ENCODE measurements around the gene EME1.

Gene EME1

GRCh38 chr17:50345432-50346312 is 27.4 kb upstream of the EME1 start, which contains the start of gene XYLT2:
Gene XYLT2 (plus strand): TSS chr17:50346126. CDS start chr17:50346141, 15 bp downstream.
- Histone ChIP-seq H3K4me3 (ENCODE audit: low read length) (peak within 1 kb of the TSS; percentile 80), H3K27ac (ENCODE audit: low read depth, low read length) (no peak within 1 kb of the TSS), H3K4me1 (ENCODE audit: control insufficient read depth, low read length) (peaks cover 17% of the 10 kb centered on the region), H4K20me1 (ENCODE audit: control insufficient read depth, insufficient read depth, low read depth, low read length) (0 out of 2 replicates have a peak, but pooled peaks cover 12% of the 10 kb centered on the region), H3F3A (ENCODE audit: control insufficient read depth, insufficient read depth) (no peaks in the 10 kb centered on the region), H3K4me2 (ENCODE audit: low read length) (peak within 1 kb of the TSS; percentile 98), H3K9me2 (replicated peaks; ENCODE audit: control insufficient read depth, low read length) (no peaks in the 10 kb centered on the region), H3K9me3 (ENCODE audit: control insufficient read depth, insufficient read depth, low read length) (no peaks in the 10 kb centered on the region), H3K36me3 (ENCODE audit: control insufficient read depth, low read length) (no peaks in the 10 kb centered on the region), H3K79me2 (ENCODE audit: control insufficient read depth, low read length) (peaks cover 30% of the 10 kb centered on the region), H3K27me3 (ENCODE audit: control insufficient read depth, low read length) (no peaks in the 10 kb centered on the region; the same call in 1 of the 2 replicates)
- no peak for TF ChIP-seq CTCF (IDR thresholded peaks at IDR 0.05; ENCODE audit: low read depth, low read length, poor library complexity, severe bottlenecking)
- no peak for TF ChIP-seq EZH2phosphoT487 (IDR thresholded peaks at IDR 0.05; ENCODE audit: borderline replicate concordance, low read length)

GRCh38 chr17:50346313-50347116 is 26.5 kb upstream of the EME1 start:
- H3K4me3 ChIP-seq (ENCODE audit: low read length) = peak overlapping the region; percentile 80
- H3K4me1 ChIP-seq (ENCODE audit: control insufficient read depth, low read length) = peaks cover 17% of the 10 kb centered on the region
- TF ChIP-seq CTCF (IDR thresholded peaks at IDR 0.05; ENCODE audit: low read depth, low read length, poor library complexity, severe bottlenecking) (no peak), EZH2phosphoT487 (IDR thresholded peaks at IDR 0.05; ENCODE audit: borderline replicate concordance, low read length) (no peak)
- H3K9me2 ChIP-seq (replicated peaks; ENCODE audit: control insufficient read depth, low read length) = no peaks in the 10 kb centered on the region
- H4K20me1 ChIP-seq (ENCODE audit: control insufficient read depth, insufficient read depth, low read depth, low read length) = 0 out of 2 replicates have a peak, but pooled peaks cover 12% of the 10 kb centered on the region
- H3K79me2 ChIP-seq (ENCODE audit: control insufficient read depth, low read length) = peaks cover 34% of the 10 kb centered on the region
- no peak overlapping the region for H3K27ac ChIP-seq (ENCODE audit: low read depth, low read length)
- no peaks in the 10 kb centered on the region for H3K27me3 ChIP-seq (ENCODE audit: control insufficient read depth, low read length)
- peak overlapping the region; percentile 83 for H3K4me2 ChIP-seq (ENCODE audit: low read length)
- H3F3A ChIP-seq (ENCODE audit: control insufficient read depth, insufficient read depth) = no peaks in the 10 kb centered on the region
- H3K9me3 ChIP-seq (ENCODE audit: control insufficient read depth, insufficient read depth, low read length) = no peaks in the 10 kb centered on the region
- H3K36me3 ChIP-seq (ENCODE audit: control insufficient read depth, low read length) = no peaks in the 10 kb centered on the region

GRCh38 chr17:50347117-50347893 is 25.7 kb upstream of the EME1 start:
- no peak for TF ChIP-seq CTCF (IDR thresholded peaks at IDR 0.05; ENCODE audit: low read depth, low read length, poor library complexity, severe bottlenecking)
- no peak for TF ChIP-seq EZH2phosphoT487 (IDR thresholded peaks at IDR 0.05; ENCODE audit: borderline replicate concordance, low read length)
- no peaks in the 10 kb centered on the region for H3K27me3 ChIP-seq (ENCODE audit: control insufficient read depth, low read length)
- H3K27ac ChIP-seq (ENCODE audit: low read depth, low read length) = no peak overlapping the region
- no peaks in the 10 kb centered on the region for H3F3A ChIP-seq (ENCODE audit: control insufficient read depth, insufficient read depth)
- H4K20me1 ChIP-seq (ENCODE audit: control insufficient read depth, insufficient read depth, low read depth, low read length) = 0 out of 2 replicates have a peak, but pooled peaks cover 12% of the 10 kb centered on the region
- H3K4me2 ChIP-seq (ENCODE audit: low read length) = peak overlapping the region; percentile 83
- H3K4me3 ChIP-seq (ENCODE audit: low read length) = peak overlapping the region; percentile 80
- no peaks in the 10 kb centered on the region for H3K9me2 ChIP-seq (replicated peaks; ENCODE audit: control insufficient read depth, low read length)
- H3K79me2 ChIP-seq (ENCODE audit: control insufficient read depth, low read length) = peaks cover 34% of the 10 kb centered on the region
- peaks cover 17% of the 10 kb centered on the region for H3K4me1 ChIP-seq (ENCODE audit: control insufficient read depth, low read length)
- H3K36me3 ChIP-seq (ENCODE audit: control insufficient read depth, low read length) = no peaks in the 10 kb centered on the region
- H3K9me3 ChIP-seq (ENCODE audit: control insufficient read depth, insufficient read depth, low read length) = no peaks in the 10 kb centered on the region
